GM21447 (cell line): Measurements from ENCODE around the gene AGBL5.
"Not testable (repeated sequence)": the region's sequence is repeated elsewhere in the genome, so short reads cannot be mapped to it uniquely, and the experiment has no call there.

Experiments used
- ATAC-seq: cut with Tn5 transposase; IDR thresholded peaks from one replicate; pipeline ENCODE4 v1.9.1; 2021; ENCODE audit not compliant: unreplicated experiment

The AGBL5 gene

DNA sequence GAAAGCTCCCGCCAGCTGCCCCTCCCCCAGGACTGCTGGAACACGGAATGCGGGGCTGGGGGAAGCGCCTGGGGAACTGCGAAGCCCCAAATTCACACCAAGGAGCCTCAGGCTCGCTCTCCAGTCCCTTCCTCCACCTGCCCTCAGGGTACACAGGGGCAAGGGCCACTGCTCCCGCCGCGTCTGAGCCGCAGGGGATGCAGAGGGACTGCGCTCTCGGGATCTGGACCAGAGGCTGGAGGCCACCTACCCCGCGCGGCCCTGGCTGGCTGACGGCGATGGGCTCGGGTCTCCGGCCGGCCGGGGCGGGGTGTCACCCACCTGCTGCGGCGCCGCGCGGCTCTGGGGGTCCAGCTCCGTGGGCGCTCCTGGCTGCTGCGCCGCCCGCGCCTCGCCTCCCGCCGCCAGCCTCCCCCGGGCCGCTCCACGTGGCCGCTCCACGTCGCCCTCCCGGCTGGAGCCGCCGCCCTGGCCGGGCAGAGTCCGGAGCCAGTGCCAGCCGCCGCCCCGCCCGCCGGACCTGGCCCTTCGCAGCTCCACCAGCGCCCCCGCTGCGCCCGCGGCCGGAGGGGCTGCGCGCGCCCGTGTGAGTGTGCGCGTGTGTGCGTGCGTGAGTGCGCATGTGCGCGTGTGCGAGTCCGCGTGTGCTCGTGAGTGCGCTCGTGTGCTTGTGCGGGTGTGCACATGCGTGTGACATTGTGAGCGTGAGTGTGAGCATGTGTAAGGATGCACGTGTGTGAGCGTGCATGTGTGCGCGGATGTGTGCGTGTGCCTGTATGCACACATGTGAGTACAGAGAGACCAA is 67.3 kb downstream of the AGBL5 start, which contains the start of gene CGREF1:
TSS of gene CGREF1 (minus strand) at position 604 of the 805 bp plus-strand sequence. CDS start 14,762 bp downstream, outside the sequence.
- no peak for ATAC-seq

DNA sequence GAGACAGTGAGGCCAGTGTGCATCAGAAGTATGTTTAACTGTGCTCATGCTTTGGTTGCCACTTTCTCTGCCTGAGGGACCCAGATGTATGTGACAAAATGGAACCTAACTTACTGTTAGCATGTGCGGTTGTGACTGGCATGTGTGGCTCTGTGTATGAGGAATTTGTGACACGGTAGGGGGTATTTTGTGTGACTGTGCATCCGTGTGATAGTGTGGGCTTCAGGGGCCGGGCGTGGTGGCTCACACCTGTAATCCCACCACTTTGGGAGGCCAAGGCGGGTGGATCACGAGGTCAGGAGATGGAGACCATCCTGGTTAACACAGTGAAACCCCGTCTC is 67.8 kb downstream of the AGBL5 start:
- ATAC-seq, result not testable (repeated sequence)
